ENCODE data around the gene NXN.
"Not testable (repeated sequence)": the region's sequence is repeated elsewhere in the genome, so short reads cannot be mapped to it uniquely, and the experiment has no call there.

NXN gene

DNA sequence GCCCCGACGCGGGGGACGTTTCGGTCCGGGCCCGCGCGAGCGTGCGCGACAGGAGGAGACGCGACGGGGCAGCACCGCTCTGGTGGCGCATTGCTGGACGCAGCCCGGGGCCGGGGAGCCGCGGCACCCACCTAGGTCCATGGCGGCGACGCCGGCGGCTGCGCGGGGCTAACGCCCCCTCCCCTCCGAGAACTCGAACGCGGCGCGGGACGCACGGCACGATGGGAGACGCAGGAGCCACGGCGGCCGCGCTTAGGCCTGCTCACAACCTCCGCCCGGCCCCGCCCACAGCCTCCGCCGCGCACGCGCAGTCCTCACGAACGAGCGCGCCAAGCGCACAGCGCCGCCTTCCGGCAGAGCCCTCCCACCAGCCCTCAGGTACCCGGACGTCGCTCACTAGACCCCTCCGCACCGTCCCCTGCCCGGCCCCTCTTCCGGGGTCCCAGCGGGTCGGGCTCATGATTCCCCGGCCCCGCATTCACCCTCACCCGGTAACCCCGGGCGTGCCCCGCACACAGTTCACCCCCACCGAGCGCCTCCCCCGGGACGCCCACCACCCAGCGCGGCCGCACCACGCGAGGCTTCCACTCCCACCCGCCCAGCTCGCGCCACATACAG, 227.5 kb downstream of the NXN start, which contains the start of gene GEMIN4:
GEMIN4 (minus strand) TSS at position 263 of the 618 bp plus-strand sequence; CDS start at position 141, 122 bp downstream.
- peak; percentile 93 to 97 for DNase-seq

DNA sequence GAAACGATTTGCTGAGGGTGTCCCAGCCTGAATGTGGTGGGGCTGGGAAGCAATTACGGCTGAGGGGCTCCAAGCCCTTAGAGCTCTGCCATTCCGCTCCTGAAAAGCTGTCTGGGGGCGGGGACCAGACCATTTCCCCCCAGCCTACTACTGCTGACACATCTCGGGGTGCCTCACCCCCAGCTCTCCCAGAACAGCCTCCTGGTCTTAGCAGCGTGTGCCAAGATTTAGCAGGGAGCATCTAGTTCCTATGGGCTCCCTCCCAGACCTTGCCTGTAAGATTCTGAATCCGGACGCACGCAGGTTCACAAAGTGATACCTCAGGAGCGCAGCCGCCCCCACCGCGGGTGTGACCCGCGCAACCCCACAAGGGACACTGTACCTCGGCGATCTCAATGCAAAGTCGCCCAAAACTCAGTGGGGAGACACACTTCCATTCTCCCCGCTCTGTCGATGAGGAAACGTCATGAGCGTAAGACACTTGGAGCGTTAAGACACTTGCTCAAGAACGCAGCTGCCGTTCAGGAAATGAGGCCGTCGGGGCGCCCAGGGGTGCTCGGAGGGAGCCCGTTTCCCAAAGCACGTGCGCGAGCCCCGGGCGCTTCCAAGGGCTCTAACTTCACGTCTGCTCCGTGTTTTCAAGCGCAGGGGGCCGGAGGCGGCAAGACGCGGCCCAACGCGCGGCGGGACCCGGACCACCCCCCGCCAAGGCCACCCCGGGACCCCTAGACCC, 228.1 kb downstream of the NXN start:
- peak; percentile 50 to 55 for DNase-seq

DNA sequence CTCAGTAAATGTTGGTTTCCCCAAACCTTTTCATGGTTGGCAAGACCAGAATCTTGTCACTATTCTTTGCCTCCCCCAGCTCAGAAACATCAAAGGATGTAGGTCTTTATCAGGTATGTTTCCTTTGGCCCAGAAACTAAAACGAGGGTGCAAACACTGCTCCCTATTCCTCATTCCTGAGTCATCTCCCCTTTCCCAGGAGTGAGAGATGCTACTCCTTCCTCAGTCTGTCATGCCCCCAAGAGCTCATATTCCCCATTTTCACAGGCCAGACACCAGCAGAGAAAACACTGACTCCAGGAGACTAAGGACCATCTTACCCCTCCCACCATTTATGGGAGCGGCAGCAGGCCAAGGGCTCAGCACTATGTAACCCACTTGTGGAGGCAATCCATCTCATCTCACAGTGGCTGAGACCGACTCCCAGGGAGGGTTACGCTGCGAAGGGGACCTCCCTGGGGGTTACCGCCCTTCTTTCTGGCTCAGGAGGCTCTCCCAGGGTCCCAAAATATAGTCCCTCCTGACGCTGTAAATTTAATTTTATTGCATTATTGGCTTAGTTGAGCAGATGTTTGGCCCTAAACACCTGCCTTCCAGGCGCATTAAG, 229.0 kb downstream of the NXN start:
- no peak for DNase-seq

DNA sequence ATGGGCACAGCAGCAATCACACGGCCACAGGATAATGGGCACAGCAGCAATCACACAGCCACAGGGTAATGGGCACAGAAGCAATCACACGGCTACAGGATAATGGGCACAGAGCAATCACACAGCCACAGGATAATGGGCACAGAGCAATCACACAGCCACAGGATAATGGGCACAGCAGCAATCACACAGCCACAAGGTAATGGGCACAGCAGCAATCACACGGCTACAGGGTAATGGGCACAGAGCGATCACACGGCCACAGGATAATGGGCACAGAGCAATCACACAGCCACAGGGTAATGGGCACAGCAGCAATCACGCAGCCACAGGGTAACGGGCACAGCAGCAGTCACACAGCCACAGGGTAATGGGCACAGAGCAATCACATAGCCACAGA, 230.2 kb downstream of the NXN start:
- DNase-seq: not testable (repeated sequence)
